ENCODE measurements around the gene AP4B1. TPM values are rescaled to one million over a fixed set of nuclear protein-coding genes. Genes with fewer than 3 reads are reported as not detected.

The AP4B1 gene
- total and polyA plus RNA-seq, 2 of the 13 experiments (the other 11 are each of a cell fraction or from before 2014, with no cell fraction given) = 8.5 to 12.0 TPM

GRCh38 chr1:113856401-113856790 is 48.2 kb downstream of the AP4B1 start:
- Histone ChIP-seq H3K4me1 (ENCODE audit: insufficient read depth, low read length) (peaks cover 14% of the 10 kb centered on the region), H3K4me3 (replicated peaks in 1 of 3; ENCODE audit: insufficient read depth in 1 of 3, low read depth in 2 of 3, low read length in 3 of 3) (no peak overlapping the region), H2AFZ (ENCODE audit: low read length) (no peak overlapping the region), H3K27me3 (ENCODE audit: control insufficient read depth in 1 of 2, insufficient read depth in 2 of 2, low read length in 2 of 2) (no peaks in the 10 kb centered on the region; a peak in 1 of 5 replicates), H4K20me1 (ENCODE audit: insufficient read depth, low read length) (no peaks in the 10 kb centered on the region), H3K79me2 (ENCODE audit: insufficient read depth, low read length) (no peaks in the 10 kb centered on the region), H3K4me2 (ENCODE audit: low read depth, low read length) (0 out of 2 replicates have a peak overlapping the region, but pooled peaks have one; percentile 23), H3K9ac (ENCODE audit: insufficient read depth, low read depth, low read length) (no peak overlapping the region), H3K27ac (ENCODE audit: extremely low read length, insufficient read depth, low read length) (no peak overlapping the region), H3K9me3 (ENCODE audit: low read length) (no peaks in the 10 kb centered on the region), H3K36me3 (replicated peaks in 1 of 2; ENCODE audit: control insufficient read depth in 1 of 2, insufficient read depth in 2 of 2, low read length in 2 of 2) (no peaks in the 10 kb centered on the region)
- FAIRE-seq (no peak), ATAC-seq (peak; percentile 43; the same call in 1 of the 3 replicates), DNase-seq (ENCODE audit: low spot score) (peak; percentile 3)
- in situ Hi-C loops (cut with HindIII; ENCODE audit: extremely low pct_ligation_motif_present, low pct_unique_long_range_greater_than_20kb) (no loop called here), intact Hi-C loops (cut with micrococcal nuclease; ENCODE audit: unreplicated experiment) (no loop called here)
- BruUV-seq (replicated peaks) = no TSS peak
- WGBS (ENCODE audit: low lambda C conversion rate) = 68% methylated on average over 2 of the region's 2 CpGs
- POLR2A ChIA-PET = no interaction called here
- CTCF ChIA-PET (ENCODE audit: low intra/inter-chr PET ratio, low total read pairs) = no interaction called here
- TF ChIP-seq ZNF7 (CRISPR knock-in tag; IDR thresholded peaks at IDR 0.05) (no peak), TRIM24 (CRISPR knock-in tag; IDR thresholded peaks at IDR 0.05) (no peak), ZNF792 (CRISPR knock-in tag; IDR thresholded peaks at IDR 0.05) (no peak), XRCC5 (optimal IDR thresholded peaks at IDR 0.05; ENCODE audit: low read length) (no peak), SOX13 (IDR thresholded peaks at IDR 0.05) (no peak), SOX13 (CRISPR knock-in tag; conservative IDR thresholded peaks at IDR 0.05 in 1 of 2, IDR thresholded peaks at IDR 0.05 in 1 of 2) (no peak), MBD4 (IDR thresholded peaks at IDR 0.05; ENCODE audit: borderline replicate concordance, low read length) (no peak), ZNF362 (CRISPR knock-in tag; IDR thresholded peaks at IDR 0.05; ENCODE audit: borderline replicate concordance) (no peak), IRF9 (CRISPR knock-in tag; IDR thresholded peaks at IDR 0.05; ENCODE audit: borderline replicate concordance) (no peak), CBFB (CRISPR knock-in tag; IDR thresholded peaks at IDR 0.05) (no peak), SKIL (CRISPR knock-in tag; IDR thresholded peaks at IDR 0.05; ENCODE audit: borderline replicate concordance) (no peak), HINFP (CRISPR knock-in tag; IDR thresholded peaks at IDR 0.05; ENCODE audit: low read depth) (no peak), HMG20A (CRISPR knock-in tag; IDR thresholded peaks at IDR 0.05; ENCODE audit: borderline replicate concordance) (no peak), ZNF816 (CRISPR knock-in tag; IDR thresholded peaks at IDR 0.05; ENCODE audit: borderline replicate concordance) (no peak), ZBTB33 (CRISPR knock-in tag; IDR thresholded peaks at IDR 0.05) (no peak), ETV6 (CRISPR knock-in tag; conservative IDR thresholded peaks at IDR 0.05) (no peak), ZNF543 (CRISPR knock-in tag; IDR thresholded peaks at IDR 0.05) (no peak), ZNF564 (CRISPR knock-in tag; IDR thresholded peaks at IDR 0.05) (no peak), ZNF557 (CRISPR knock-in tag; IDR thresholded peaks at IDR 0.05) (no peak)

All from HepG2 (cell line).